Measurements from ENCODE around the gene MGAT5. TPM values are rescaled to one million over a fixed set of nuclear protein-coding genes. Genes with fewer than 3 reads are reported as not detected.
A peak's percentile ranks its signal among the peaks of the same experiment; 100 is the strongest.

The MGAT5 gene
- total and polyA plus RNA-seq, 8 donors: 2.9 to 36.9 (median 19.6) TPM

- peaks cover 5 to 11% (median 9%) of the 10 kb centered on the region in 3 donors for H3K4me1 ChIP-seq
- H3K36me3 ChIP-seq: no peaks in the 10 kb centered on the region
- H3K27me3 ChIP-seq: no peaks in the 10 kb centered on the region
- 74 to 82% methylated on average over 2 of the region's 2 CpGs for WGBS, 2 donors
- ATAC-seq (peak in 2 of 4 donors; percentile 27 to 29), DNase-seq (no peak), FAIRE-seq (no peak)
- H3K4me3 ChIP-seq: no peak overlapping the region
- H3K9me3 ChIP-seq: no peaks in the 10 kb centered on the region
- intact Hi-C loops (cut with DNase I): no loop called here
- H3K27ac ChIP-seq: no peak overlapping the region
- no peak for TF ChIP-seq CTCF (IDR thresholded peaks at IDR 0.05)
These were observed 8.8 kb downstream of the MGAT5 start for GRCh38 chr2:134262684-134263083.

- peak; percentile 53 to 70 (median 64) for ATAC-seq
These were observed 14.4 kb downstream of the MGAT5 start for GRCh38 chr2:134268265-134268664.

GRCh38 chr2:134269230-134269629, 15.4 kb downstream of the MGAT5 start:
- no peak for FAIRE-seq
- intact Hi-C loops (cut with DNase I): loop anchor here in 1 of 3 donors (5.0 kb wide), 1 partner anchor 43 kb away; no protein-coding TSS in a partner anchor
- Histone ChIP-seq H3K4me1 (peaks cover 0 to under 1% (median 0%) of the 10 kb centered on the region in 3 donors), H3K9me3 (no peaks in the 10 kb centered on the region), H3K4me3 (no peak overlapping the region), H3K27ac (no peak overlapping the region), H3K36me3 (no peaks in the 10 kb centered on the region), H3K27me3 (no peaks in the 10 kb centered on the region)
- TF ChIP-seq CTCF (IDR thresholded peaks at IDR 0.05): no peak
- ATAC-seq: no peak
- WGBS, 2 donors: 91 to 95% methylated on average over 3 of the region's 3 CpGs
- DNase-seq: no peak

More at GRCh38 chr2:134268265-134268664, 14.4 kb downstream of the MGAT5 start:
- 41 to 47% methylated on average over 5 of the region's 5 CpGs for WGBS, 2 donors
- no peak for FAIRE-seq
- Histone ChIP-seq H3K4me1 (no peaks in the 10 kb centered on the region), H3K27ac (no peak overlapping the region), H3K4me3 (no peak overlapping the region), H3K36me3 (no peaks in the 10 kb centered on the region), H3K27me3 (no peaks in the 10 kb centered on the region), H3K9me3 (no peaks in the 10 kb centered on the region)
- DNase-seq: peak in 1 of 6 donors; percentile 30
- TF ChIP-seq CTCF (IDR thresholded peaks at IDR 0.05): no peak
- intact Hi-C loops (cut with DNase I): loop anchor here in 1 of 3 donors (5.0 kb wide), 1 partner anchor 44 kb away; no protein-coding TSS in a partner anchor

- no peaks in the 10 kb centered on the region for H3K9me3 ChIP-seq
- H3K27ac ChIP-seq: no peak overlapping the region
- H3K36me3 ChIP-seq: no peaks in the 10 kb centered on the region
- no peak for TF ChIP-seq CTCF (IDR thresholded peaks at IDR 0.05)
- H3K4me1 ChIP-seq: peaks cover 0 to 5% (median 0%) of the 10 kb centered on the region in 3 donors
- FAIRE-seq (no peak), DNase-seq (no peak), ATAC-seq (no peak)
- H3K4me3 ChIP-seq: no peak overlapping the region
- intact Hi-C loops (cut with DNase I): loop anchor here in 2 of 3 donors (5.0 to 10.0 kb wide), 2 partner anchors 42 to 85 kb away; no protein-coding TSS in a partner anchor
- no peaks in the 10 kb centered on the region for H3K27me3 ChIP-seq
- 69 to 70% methylated on average over 7 of the region's 7 CpGs for WGBS, 2 donors
These were observed 16.3 kb downstream of the MGAT5 start for GRCh38 chr2:134269972-134270735.

GRCh38 chr2:134271758-134272157, 17.9 kb downstream of the MGAT5 start:
- H3K27me3 ChIP-seq: no peaks in the 10 kb centered on the region
- DNase-seq (no peak), FAIRE-seq (no peak), ATAC-seq (no peak)
- intact Hi-C loops (cut with DNase I): loop anchor here in 1 of 3 donors (10.0 kb wide), 1 partner anchor 83 kb away; no protein-coding TSS in a partner anchor
- 81% methylated on average over 2 of the region's 2 CpGs for WGBS, 2 donors
- H3K4me3 ChIP-seq: no peak overlapping the region
- no peaks in the 10 kb centered on the region for H3K36me3 ChIP-seq
- peaks cover 0 to 5% (median 0%) of the 10 kb centered on the region in 3 donors for H3K4me1 ChIP-seq
- no peaks in the 10 kb centered on the region for H3K9me3 ChIP-seq
- TF ChIP-seq CTCF (IDR thresholded peaks at IDR 0.05): no peak
- H3K27ac ChIP-seq: no peak overlapping the region

All from pancreas (tissue), 10 donors.